BLaER1 (cell line): Measurements from ENCODE around the gene PGGHG.

Experiments used
- H3K27ac ChIP-seq: shearing (Covaris generic); formaldehyde crosslinking; 2 replicates; pipeline ENCODE4 v1.8.1; 2022
- H3K27me3 ChIP-seq: shearing (Covaris generic); formaldehyde crosslinking; 2 replicates; pipeline ENCODE4 v1.8.1; 2022
- H3K36me3 ChIP-seq: shearing (Covaris generic); formaldehyde crosslinking; 2 replicates; pipeline ENCODE4 v1.8.1; 2022
- H3K4me1 ChIP-seq: shearing (Covaris generic); formaldehyde crosslinking; 2 replicates; pipeline ENCODE4 v1.8.1; 2022
- H3K4me2 ChIP-seq: shearing (Covaris generic); formaldehyde crosslinking; 2 replicates; pipeline ENCODE4 v1.8.1; 2022
- H3K4me3 ChIP-seq: shearing (Covaris generic); formaldehyde crosslinking; 2 replicates; pipeline ENCODE4 v1.8.1; 2022
- H3K9ac ChIP-seq: shearing (Covaris generic); formaldehyde crosslinking; 2 replicates; pipeline ENCODE4 v1.8.1; 2022
- H3K9me3 ChIP-seq: shearing (Covaris generic); formaldehyde crosslinking; 2 replicates; pipeline ENCODE4 v1.8.1; 2022
- H4K20me1 ChIP-seq: shearing (Covaris generic); formaldehyde crosslinking; 2 replicates; pipeline ENCODE4 v1.8.1; 2022
- Cebpa-rat ChIP-seq: shearing (Covaris generic); IDR thresholded peaks from 2 replicates; pipeline ENCODE4 v1.8.1; 2022

The PGGHG gene

GRCh38 chr11:290621-291231 lies 1.8 kb downstream of the PGGHG start:
- Histone ChIP-seq H3K27me3 (peaks cover 31% of the 10 kb centered on the region), H3K36me3 (peaks cover 51% of the 10 kb centered on the region), H3K4me2 (peak overlapping the region; percentile 100), H3K27ac (peak overlapping the region; percentile 76), H3K9me3 (no peaks in the 10 kb centered on the region), H3K4me1 (peaks cover 49% of the 10 kb centered on the region), H3K4me3 (peak overlapping the region; percentile 78), H4K20me1 (peaks cover 19% of the 10 kb centered on the region), H3K9ac (peak overlapping the region; percentile 80)
- no peak for TF ChIP-seq Cebpa-rat

DNA sequence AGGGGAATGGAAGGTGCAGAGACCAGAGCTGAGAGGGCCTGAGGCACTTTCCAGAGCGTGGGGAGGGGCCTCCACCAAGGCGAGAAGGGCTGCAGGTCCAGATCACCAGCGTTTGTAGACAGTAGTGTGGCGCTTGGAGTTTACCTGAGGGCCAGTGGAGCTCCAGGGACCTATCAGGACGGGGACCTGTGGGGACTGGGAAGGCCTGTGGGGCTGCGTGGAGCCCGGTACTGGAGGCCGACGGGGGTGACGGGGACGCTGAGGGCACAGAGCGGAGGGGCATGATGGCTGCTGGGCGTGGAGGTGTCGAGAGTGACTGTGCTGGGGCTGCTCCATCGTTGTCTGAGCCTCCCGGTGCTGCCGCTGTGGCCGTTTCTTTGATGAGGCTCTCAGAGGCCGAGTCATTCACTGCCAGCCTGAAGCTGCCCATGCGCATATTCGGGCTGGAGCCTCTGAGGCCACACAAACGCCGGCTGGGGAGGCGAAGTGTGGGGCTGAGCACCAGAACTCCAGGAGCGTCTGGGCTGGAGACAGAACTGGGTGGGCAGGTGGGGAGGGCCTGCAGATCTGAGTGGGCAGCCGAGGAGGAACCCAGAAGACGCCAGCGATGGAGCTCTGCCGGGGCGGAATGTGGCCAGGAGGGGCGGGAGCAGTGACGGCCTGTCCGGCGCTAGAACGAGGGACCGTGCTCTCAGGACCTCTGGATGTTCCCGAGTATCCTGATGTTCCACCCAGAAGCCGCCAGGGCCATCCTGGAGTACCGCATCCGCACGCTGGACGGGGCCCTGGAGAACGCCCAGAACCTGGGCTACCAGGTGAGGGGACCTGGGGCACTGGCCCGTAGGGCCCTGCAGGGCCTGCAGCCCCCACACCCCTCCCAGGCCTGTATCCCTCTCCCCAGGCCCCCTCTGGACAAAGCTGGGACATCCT lies 2.6 kb downstream of the PGGHG start:
- H3K36me3 ChIP-seq: peaks cover 56% of the 10 kb centered on the region
- TF ChIP-seq Cebpa-rat: no peak
- peaks cover 19% of the 10 kb centered on the region for H4K20me1 ChIP-seq
- H3K9me3 ChIP-seq: no peaks in the 10 kb centered on the region
- peak overlapping the region; percentile 80 for H3K9ac ChIP-seq
- no peak overlapping the region; the same call in 1 of the 2 replicates for H3K4me3 ChIP-seq
- H3K27me3 ChIP-seq: peaks cover 23% of the 10 kb centered on the region
- H3K27ac ChIP-seq: no peak overlapping the region
- H3K4me2 ChIP-seq: peak overlapping the region; percentile 100
- peaks cover 56% of the 10 kb centered on the region for H3K4me1 ChIP-seq

GRCh38 chr11:292211-293121 lies 3.5 kb downstream of the PGGHG start:
- Histone ChIP-seq H3K27me3 (peaks cover 14% of the 10 kb centered on the region), H3K27ac (no peak overlapping the region), H3K9ac (no peak overlapping the region), H4K20me1 (peaks cover 14% of the 10 kb centered on the region), H3K9me3 (no peaks in the 10 kb centered on the region), H3K36me3 (peaks cover 56% of the 10 kb centered on the region), H3K4me3 (no peak overlapping the region), H3K4me1 (peaks cover 59% of the 10 kb centered on the region), H3K4me2 (peak overlapping the region; percentile 14)
- no peak for TF ChIP-seq Cebpa-rat

GRCh38 chr11:293271-293851 lies 4.4 kb downstream of the PGGHG start:
- no peak overlapping the region for H3K27ac ChIP-seq
- no peak overlapping the region for H3K4me3 ChIP-seq
- TF ChIP-seq Cebpa-rat: no peak
- no peak overlapping the region for H3K4me2 ChIP-seq
- peaks cover 59% of the 10 kb centered on the region for H3K4me1 ChIP-seq
- peaks cover 5% of the 10 kb centered on the region; the same call in 1 of the 2 replicates for H4K20me1 ChIP-seq
- H3K27me3 ChIP-seq: peaks cover 5% of the 10 kb centered on the region
- H3K9me3 ChIP-seq: no peaks in the 10 kb centered on the region
- H3K9ac ChIP-seq: no peak overlapping the region
- H3K36me3 ChIP-seq: peaks cover 56% of the 10 kb centered on the region

- no peak for TF ChIP-seq Cebpa-rat
Observed at GRCh38 chr11:293852-294661, 5.1 kb downstream of the PGGHG start.

GRCh38 chr11:294780-295179 lies 5.9 kb downstream of the PGGHG start:
- Histone ChIP-seq H3K36me3 (peaks cover 56% of the 10 kb centered on the region), H3K4me3 (no peak overlapping the region), H4K20me1 (peaks cover 5% of the 10 kb centered on the region; the same call in 1 of the 2 replicates), H3K27me3 (no peaks in the 10 kb centered on the region), H3K27ac (no peak overlapping the region), H3K4me2 (no peak overlapping the region), H3K4me1 (peaks cover 61% of the 10 kb centered on the region), H3K9me3 (no peaks in the 10 kb centered on the region), H3K9ac (no peak overlapping the region)
- TF ChIP-seq Cebpa-rat: no peak

More at GRCh38 chr11:293852-294661, 5.1 kb downstream of the PGGHG start:
- Histone ChIP-seq H3K4me1 (peaks cover 64% of the 10 kb centered on the region), H3K9me3 (no peaks in the 10 kb centered on the region), H3K36me3 (peaks cover 56% of the 10 kb centered on the region), H3K27ac (no peak overlapping the region), H4K20me1 (peaks cover 5% of the 10 kb centered on the region; the same call in 1 of the 2 replicates), H3K27me3 (no peaks in the 10 kb centered on the region), H3K4me3 (no peak overlapping the region), H3K4me2 (no peak overlapping the region), H3K9ac (no peak overlapping the region)

- no peak overlapping the region for H3K4me2 ChIP-seq
Observed at GRCh38 chr11:295351-296170, 6.6 kb downstream of the PGGHG start.

More at GRCh38 chr11:295351-296170, 6.6 kb downstream of the PGGHG start:
- Histone ChIP-seq H3K4me3 (no peak overlapping the region), H3K4me1 (peaks cover 61% of the 10 kb centered on the region), H3K9ac (no peak overlapping the region), H3K27me3 (no peaks in the 10 kb centered on the region), H4K20me1 (peaks cover 5% of the 10 kb centered on the region; the same call in 1 of the 2 replicates), H3K9me3 (no peaks in the 10 kb centered on the region), H3K36me3 (peaks cover 54% of the 10 kb centered on the region), H3K27ac (no peak overlapping the region)
- no peak for TF ChIP-seq Cebpa-rat
